GM19452 (cell line): ENCODE measurements around the gene ZNF841.
"Not testable (repeated sequence)": the region's sequence is repeated elsewhere in the genome, so short reads cannot be mapped to it uniquely, and the experiment has no call there.

Experiments
- ATAC-seq: cut with Tn5 transposase; IDR thresholded peaks from one replicate; pipeline ENCODE4 v1.9.1; 2021; ENCODE audit not compliant: unreplicated experiment

The ZNF841 gene

DNA sequence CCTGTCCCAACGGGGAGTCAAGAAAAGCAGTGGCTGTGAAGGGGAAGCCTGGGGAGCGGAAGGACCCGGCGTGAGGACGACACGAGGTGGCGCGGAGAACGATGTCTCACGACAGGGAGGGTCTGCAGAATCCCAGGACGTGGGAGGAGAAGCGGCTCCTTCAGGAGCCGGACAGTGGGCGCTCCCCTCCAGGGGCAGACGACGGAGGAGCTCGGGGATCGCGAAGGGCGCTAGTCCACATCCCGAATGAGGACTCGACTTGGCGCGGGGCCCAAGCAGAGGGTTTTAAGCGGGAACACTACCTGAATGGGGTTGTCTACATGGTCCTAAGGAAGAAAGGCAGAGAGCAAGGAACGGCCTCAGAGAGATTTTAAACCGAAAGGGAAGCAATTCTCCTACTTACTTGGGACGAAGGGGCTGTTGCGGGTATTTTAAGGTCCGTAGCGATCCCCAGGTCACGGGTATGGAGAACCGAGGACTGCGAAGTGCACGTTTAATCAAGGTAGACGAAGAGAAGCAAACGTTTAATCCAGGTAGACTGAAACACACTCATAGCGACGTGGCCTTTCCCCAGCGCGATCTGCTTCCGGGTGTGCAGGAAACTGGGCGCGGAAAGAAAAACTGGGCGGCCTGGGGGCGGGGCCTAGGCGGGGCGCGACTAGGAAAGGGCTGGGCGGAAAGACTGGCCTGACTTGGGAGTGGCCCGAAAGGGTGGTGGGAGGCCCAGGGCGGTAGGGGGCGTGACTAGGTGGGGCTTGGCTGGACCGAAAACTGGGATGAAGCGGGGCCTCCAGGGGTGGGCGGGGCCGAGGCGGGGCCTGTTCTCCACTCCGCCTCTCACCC, at the start of gene ZNF841:
Gene ZNF841, minus strand, starts transcription at position 594 of the 843 bp plus-strand sequence. CDS start 10,964 bp downstream, outside the sequence.
- ATAC-seq, result peak; percentile 92

DNA sequence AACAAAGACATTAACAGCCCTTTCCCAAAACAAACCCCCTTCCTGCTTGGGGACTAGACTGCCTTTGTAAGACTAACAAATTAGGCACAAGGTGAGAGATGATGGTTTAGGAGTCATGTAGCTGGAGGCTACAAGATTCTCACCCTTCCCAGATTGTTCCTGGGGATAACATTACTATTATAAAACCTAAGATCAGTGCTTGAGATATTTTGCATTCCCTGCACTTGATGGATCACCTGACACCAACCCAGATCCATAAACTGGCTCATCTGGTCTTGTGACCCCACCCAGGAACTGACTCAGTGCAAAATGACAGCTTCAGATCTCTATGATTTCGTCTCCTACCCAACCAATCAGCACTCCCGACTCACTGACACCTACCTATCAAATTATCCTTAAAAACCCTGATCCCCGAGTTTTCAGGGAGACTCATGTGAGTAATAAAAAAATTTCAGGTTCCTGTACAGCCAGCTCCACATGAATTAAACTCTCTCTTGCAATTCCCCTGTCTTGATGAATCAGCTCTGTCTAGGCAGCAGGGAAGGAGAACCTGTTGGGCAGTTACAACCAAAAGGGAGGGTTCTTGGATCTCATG, 46.5 kb upstream of the ZNF841 start:
- no peak for ATAC-seq

DNA sequence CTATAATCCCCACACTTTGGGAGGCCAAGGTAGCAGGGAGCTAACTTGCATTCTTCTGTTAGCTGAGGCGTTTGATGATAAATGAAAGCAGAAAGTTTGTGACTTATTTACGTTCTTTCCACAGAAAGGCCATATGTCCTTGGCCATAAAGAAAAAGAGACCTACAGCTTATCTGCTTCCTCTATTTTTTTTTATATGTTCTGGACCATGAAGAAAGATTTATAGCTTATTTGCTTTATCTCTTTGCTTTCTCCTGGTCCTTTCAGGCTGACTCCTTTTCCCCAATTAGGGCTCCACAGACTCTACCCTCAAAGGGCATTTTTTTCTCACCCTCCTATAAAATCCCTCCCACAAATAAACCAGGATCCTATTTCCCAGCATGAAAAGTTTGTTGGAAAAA, 45.6 kb upstream of the ZNF841 start:
- no peak for ATAC-seq

DNA sequence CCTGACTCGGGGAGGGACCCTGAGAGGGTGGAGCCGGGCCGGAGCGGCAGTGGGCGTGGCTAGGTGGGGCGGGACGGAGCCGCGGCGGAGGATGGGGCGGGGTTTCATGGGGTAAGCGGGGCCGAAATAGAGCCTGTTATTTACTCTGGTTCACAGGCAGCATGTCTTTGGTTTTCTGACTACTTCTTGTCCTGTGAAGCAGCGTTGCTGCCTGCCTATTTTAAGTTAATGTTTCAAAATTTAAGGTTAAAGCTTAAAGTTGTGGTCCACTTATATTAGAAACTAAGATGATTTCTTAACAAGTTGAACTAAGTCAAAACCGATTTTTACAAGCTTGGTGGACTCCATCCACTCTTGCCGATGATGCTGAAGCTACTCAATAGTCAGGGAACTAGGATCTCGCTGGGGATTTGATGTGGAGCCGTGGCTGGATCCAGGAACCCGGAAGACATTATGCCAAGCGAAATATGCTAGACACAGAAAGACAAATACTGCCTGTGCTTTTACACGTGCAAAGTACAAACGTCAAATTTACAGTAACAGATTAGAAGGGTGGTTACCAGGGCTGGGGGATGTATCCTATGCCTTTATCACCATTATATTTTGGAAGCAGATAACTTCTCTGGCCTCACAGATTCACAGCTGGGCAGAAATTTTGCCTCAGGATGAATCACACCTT, 44.6 kb upstream of the ZNF841 start:
- peak; percentile 89 for ATAC-seq

DNA sequence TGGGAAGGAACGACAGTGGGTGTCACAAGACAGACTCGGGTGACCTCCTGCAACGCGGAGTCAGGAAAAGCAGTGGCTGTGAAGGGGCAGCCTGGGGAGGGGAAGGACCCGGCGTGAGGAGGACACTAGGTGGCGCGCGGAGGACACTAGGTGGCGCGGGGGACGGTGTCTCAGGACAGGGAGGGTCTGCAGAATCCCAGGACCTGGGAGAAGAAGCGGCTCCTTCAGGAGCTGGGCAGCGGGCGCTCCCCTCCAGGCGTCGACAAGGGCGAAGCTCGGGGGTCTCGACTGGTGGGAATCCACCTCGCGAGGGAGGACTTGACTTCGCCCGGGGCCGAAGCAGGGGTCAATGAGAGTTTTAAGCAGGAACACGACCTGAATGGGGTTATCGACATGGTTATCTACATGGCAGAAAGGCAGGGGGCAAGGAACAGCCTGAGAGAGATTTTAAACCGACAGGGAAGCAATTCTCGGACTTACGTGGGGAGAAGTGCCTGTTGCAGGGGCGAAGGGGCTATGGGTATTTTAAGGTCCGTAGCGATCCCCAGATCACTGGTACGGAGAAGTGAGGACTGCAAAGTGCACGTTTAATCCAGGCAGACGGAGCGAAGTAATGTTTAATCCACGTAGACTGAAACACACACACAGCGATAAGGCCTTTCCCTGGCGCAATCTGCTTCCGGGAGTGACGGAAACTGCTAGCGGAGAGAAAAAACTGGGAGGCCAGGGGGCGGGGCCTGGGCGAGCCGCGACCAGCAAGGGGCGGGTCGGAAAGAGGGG, 43.9 kb upstream of the ZNF841 start, which contains the start of gene ZNF616:
Gene ZNF616, minus strand, starts transcription at position 687 of the 780 bp plus-strand sequence. CDS start 9,426 bp downstream, outside the sequence.
- peak; percentile 35 for ATAC-seq

DNA sequence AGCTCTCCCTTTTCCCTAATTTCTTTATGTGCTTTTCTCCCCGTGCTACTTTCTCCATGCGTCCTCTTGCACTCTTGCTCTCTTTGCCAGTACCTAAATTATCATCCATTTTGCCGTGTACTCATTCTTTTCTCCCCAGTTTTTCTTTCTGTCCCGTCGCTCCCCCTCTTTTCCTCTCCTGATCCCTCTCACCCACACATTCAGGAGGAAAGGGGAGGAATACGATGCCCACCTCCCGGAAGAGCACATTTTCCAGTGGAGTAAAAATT, 43.4 kb upstream of the ZNF841 start:
- ATAC-seq, result no peak

DNA sequence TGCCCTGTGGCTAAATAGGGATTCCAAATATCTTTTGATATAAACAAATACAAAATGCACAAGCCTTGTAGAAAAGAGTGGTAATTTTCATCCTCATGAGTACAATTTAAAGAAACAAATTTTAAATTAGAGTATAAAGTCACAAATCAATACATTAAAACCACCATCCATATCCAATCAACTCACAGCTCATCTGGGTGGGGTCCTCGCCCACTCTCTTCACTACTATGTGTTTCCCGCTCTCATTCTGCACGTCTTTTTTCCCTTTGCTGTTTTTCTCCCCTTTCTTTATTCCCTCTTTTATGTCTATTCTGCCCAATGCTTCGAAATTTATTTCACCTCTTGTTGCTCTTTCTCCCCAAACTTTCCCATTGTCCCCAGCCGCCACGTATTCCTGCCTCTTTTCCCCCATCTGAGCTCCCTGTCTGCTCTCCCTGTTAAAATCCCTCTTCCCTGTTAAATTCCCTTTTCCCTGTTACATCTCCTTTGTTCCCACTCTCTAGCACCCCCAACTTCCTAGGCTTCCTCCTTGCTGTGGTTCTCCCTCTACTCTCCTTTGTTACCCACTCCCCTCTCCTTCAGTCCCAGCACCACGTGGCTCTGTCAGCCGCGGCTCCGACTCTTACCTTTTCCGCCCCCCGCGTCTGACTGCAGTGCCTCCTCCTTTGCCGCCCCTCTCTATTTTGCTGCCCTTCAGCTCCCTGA, 42.9 kb upstream of the ZNF841 start:
- ATAC-seq, result no peak

DNA sequence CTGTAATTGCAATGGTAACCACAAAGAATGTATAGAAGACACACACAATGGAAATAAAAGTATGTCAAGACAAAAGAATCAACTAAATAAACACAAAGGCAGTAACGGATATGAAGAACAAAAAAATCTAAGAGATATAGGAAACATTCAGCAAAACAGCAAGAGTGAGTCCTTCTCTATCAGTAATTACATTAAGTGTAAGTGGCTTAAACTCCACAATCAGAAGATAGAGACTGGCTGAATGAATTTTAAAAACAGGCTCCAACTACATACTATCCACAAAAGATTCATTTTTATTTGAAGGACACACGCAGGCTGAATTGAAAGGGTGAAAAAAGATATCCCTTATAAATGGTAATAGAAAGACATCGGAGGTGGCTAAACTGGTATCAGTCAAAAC, 24.7 kb upstream of the ZNF841 start:
- ATAC-seq, result no peak

DNA sequence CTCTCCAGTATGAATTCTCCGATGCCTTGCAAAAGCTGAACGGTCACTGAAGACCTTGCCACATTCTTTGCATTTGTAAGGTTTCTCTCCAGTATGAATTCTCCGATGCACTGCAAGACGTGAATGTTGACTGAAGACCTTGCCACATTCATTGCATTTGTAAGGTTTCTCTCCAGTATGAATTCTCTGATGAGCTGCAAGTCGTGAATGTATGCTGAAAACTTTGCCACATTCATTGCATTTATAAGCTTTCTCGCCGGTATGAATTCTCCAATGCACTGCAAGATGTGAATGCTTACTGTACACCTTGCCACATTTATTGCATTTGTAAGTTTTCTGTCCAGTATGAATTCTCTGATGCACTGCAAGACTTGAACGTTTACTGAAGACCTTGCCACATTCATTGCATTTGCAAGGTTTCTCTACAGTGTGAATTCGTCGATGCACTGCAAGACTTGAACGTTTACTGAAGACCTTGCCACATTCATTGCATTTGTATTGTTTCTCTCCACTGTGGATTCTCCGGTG, 20.0 kb upstream of the ZNF841 start:
- no peak for ATAC-seq

DNA sequence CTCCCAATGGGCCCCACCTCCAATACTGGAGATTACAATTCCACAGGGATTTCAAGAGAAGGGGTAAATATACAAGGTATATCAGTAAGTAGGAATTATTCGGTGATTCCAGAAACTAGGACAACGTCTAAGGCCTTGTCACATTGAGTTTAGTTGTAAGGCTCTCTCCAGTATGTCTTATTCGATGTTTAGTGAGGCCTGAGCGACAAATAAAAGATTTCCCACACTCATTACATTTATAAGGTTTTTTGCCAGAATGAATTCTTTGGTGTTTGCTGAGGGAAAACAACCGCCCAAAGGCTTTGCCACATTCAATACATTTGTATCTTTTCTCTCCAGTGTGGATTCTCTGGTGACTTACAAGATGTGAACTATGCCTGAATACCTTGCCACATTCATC, 19.1 kb upstream of the ZNF841 start:
- no peak for ATAC-seq

DNA sequence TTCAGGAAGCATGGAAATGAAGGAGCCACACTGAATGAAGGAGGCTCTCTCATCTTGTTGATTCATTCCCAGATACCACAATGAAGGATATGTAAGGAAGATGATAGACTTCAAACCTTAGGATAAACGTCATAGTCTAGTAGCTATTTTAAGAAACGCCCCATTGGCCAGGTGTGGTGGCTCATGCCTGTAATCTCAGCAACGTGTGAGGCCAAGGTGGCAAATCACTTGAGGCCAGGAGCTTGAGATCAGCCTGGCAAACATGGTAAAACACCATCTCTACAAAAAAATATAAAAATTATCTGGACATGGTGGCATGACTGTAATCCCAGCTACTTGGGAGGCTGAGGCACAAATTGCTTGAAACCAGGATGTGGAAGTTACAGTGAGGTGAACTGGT, 17.1 kb upstream of the ZNF841 start:
- ATAC-seq, result no peak

DNA sequence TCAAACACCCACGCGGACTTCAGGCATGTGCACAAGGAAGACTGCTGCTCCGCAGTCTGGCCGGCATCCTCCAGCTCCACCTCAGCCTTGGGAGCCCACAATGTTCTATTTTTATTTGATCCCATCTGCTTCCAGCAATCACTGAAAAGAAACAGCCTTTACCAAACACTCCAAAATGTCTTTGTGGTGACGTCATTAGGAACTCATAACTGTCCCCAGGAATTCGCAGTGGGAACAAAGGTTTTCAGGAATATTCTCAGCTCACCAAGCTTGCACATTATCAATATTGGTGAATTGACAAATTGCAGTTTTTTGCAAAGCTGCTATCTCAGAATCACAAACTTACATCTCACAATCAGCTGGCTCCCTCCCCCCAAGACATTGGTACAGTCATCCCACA, 15.2 kb upstream of the ZNF841 start:
- ATAC-seq, result no peak

DNA sequence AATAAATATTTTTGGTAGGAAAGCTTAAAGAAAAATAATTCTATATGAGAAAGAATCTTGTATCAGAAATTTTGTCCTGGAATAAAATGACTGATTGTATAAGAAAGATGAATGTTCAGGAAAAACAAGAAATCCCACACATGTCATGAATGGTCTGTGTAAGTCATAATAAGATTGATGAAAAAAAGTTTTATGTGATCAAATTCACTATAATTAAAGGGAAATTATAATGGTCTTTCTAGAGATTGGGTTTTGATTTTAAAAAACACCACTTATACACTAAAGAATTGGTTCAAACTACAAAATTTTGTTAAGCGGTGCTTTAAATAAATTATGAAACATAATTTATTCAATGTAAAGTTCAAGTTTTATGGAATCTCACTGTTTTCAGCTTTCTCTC, 7.2 kb upstream of the ZNF841 start:
- no peak for ATAC-seq

DNA sequence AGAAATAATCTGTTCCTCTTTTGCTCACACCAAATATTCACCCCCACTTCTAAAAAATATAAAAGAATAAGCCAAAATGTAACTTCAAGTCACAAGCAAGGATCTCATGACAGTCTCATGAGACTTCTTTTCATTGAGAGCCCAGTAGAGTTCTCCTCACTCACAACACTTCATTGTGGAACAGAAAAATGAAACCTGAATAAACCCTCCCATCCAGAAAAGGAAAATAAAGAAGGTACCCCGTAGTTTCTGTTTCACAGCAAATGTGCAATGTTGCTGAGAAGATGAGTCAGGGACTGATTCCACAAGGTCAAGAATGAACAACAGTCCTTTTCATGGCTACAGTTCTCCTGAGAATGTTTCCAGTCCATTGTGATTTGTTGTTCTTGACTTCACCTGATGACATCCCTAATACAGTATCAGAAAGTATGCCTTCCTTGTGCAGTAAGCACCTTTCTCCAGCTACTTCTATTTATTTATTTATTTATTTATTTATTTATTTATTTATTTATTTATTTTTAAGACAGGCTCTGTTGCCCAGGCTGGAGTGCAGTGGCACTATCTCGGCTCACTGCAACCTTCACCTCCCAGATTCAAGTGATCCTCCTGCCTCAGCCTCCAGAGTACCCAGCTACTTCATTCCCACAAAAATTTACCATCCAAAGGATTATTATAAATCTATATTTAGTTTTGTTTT, 6.4 kb upstream of the ZNF841 start:
- ATAC-seq, result no peak

DNA sequence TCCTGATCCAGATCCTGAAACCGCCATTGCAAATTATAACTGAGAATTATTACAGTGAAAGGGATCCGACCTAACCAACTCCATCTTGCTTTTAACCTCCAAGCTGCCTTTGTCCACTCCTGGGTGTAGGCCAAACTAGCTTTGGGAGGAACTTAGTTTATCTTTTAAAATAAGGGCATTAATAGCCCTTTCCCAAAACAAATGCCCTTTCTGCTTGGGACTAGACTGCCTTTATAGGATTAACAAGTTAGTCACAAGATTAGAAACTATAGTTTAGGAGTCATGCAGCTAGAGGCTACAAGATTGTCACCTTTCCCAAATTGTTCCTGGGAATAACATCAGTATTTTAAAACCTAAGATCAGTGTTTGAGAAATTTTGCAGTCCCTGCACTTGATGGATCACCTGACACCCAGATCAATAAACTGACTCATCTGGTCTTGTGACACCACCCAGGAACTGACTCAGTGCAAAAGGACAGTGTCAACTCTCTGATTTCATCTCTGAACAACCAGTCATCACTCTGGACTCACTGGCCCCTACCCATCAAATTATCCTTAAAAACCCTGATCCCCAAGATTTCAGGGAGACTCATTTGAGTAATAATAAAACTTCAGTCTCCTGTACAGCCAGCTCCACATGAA, 4.1 kb upstream of the ZNF841 start:
- ATAC-seq, result no peak

DNA sequence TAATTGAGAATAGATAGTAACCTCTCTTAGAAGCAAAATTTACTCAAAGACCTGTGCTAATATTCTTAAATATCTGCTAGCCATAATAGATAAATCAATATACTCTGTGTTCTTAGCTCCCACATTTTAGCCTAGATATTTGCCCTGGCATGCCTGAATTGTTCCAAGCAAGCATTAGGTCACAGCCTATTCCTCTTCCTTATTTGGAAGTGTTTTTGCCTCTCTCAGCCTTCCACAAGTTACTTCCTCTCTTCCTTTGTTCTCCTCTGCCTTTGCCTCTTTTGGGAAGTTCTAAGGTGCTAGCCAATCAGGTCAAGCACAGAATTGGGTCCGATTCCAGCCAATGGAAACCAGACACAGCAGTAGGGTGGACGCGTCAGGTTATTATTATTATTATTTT, 851 bp upstream of the ZNF841 start:
- ATAC-seq, result not testable (repeated sequence)

DNA sequence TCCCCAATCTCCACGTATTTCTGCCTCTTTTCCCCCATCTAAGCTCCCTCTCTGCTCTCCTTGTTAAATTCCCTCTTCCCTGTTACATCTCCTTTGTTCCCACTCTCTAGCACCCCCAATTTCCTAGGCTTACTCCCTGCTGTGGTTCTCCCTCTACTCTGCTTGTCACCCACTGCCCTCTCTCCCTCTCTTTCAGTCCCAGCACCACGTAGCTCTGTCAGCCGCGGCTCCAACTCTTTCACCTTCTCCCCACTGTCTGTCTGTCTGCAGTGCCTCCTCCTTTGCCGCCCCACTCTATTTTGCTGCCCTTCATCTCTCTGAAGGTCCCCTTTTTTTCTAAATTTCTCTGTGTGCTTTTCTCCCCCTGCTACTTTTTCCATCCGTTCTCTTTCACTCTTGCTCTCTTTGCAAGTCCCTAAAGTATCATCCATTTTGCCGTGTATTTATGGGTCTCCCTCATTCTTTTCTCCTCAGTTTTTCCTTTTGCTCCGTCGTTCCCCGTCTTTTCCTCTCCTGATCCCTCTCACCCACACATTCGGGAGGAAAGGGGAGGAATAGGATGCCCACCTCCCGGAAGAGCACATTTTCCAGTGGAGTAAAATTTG, 937 bp downstream of the ZNF841 start:
- ATAC-seq, result no peak

DNA sequence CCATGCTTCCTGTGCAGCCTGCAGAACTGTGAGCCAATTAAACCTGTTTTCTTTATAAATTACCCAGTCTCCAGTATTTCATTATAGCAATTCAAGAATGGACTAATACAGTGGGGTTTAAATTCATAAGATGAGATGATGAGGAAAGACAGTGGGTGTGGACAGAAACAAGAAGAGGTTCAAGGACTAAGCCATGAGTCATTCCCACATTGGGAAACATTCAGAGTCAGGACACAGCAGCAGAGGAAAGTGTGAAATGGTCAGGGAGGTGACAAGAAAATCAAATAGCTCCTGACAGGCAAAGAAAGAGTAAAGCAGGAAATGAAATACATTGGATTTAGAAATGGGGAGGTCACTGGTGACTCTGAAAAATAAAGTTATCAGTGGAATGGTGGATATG, 9.1 kb downstream of the ZNF841 start:
- ATAC-seq, result no peak

DNA sequence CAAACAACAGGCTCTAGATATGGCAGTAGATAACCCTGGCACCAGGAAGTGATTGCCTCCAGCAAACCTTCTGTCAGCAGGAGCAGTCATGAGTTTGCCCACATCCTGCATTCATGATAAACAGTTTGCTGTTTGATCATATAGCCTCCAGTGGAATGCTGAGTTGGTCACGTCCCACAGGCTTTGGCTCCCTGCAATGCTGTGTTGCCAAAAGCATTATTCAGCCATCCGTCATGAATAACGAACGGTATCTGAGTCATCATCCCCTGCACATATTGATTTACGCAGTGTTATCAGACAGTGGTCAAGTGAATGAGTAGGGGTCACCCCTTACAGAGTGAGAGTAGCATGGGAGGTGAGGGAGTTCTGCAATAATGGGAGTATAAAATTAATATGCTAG, 25.1 kb downstream of the ZNF841 start:
- no peak for ATAC-seq
